ENCODE data around the gene DCLK2.

Gene DCLK2

GRCh38 chr4:150069353-150069752 lies 8.9 kb upstream of the DCLK2 start:
- no peak for DNase-seq (ENCODE audit: low read depth, low spot score)

GRCh38 chr4:150070464-150071170 lies 7.6 kb upstream of the DCLK2 start:
- DNase-seq (ENCODE audit: low read depth, low spot score) = no peak

GRCh38 chr4:150072471-150072870 lies 5.8 kb upstream of the DCLK2 start:
- no peak for DNase-seq (ENCODE audit: low read depth, low spot score)

GRCh38 chr4:150072906-150073714 lies 5.1 kb upstream of the DCLK2 start:
- DNase-seq (ENCODE audit: low read depth, low spot score) = no peak

- no peak for DNase-seq (ENCODE audit: low read depth, low spot score)
These were observed 4.2 kb upstream of the DCLK2 start for GRCh38 chr4:150074064-150074463.

GRCh38 chr4:150078579-150079080 lies 385 bp downstream of the DCLK2 start:
- DNase-seq (ENCODE audit: low read depth, low spot score) = no peak

DNA sequence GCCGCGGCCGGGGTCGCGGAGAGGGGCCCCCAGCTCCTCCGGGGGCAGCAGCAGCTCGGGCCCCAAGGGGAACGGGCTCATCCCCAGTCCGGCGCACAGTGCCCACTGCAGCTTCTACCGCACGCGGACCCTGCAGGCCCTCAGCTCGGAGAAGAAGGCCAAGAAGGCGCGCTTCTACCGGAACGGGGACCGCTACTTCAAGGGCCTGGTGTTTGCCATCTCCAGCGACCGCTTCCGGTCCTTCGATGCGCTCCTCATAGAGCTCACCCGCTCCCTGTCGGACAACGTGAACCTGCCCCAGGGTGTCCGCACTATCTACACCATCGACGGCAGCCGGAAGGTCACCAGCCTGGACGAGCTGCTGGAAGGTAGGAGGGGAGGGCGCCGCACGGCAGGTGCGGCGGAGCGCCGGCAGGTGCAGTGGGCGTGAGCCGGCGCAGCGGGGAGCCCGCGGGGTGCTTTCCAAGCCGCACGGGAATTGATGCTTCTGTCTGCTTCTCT lies 886 bp downstream of the DCLK2 start:
- DNase-seq (ENCODE audit: low read depth, low spot score) = no peak

DNA sequence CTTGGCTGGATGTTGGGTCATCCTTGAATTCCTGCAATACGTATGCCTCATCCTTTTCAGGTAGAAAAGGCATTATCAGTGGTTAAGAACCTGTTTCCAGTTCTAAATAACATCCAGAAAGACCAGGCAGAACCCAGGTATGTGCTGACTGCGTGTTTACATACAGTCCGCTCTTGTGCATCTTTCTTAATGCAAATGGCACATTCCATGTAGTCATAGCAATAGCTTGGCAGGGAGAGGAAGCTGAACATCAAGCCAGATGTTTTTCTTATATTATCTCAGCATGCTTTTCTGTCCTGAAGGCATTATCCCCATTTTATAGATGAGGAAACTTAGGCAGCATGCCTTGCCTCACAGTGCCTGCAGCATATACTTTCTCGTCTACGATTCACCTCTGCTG lies 2.1 kb downstream of the DCLK2 start:
- DNase-seq (ENCODE audit: low read depth, low spot score) = no peak

- DNase-seq (ENCODE audit: low read depth, low spot score) = no peak
These were observed 2.6 kb downstream of the DCLK2 start for GRCh38 chr4:150080875-150081274.

GRCh38 chr4:150082241-150082640 lies 4.0 kb downstream of the DCLK2 start:
- DNase-seq (ENCODE audit: low read depth, low spot score) = no peak

- no peak for DNase-seq (ENCODE audit: low read depth, low spot score)
These were observed 8.8 kb downstream of the DCLK2 start for GRCh38 chr4:150087006-150087405.

GRCh38 chr4:150089732-150090131 lies 11.5 kb downstream of the DCLK2 start:
- DNase-seq (ENCODE audit: low read depth, low spot score) = no peak

GRCh38 chr4:150090836-150091235 lies 12.6 kb downstream of the DCLK2 start:
- no peak for DNase-seq (ENCODE audit: low read depth, low spot score)

- DNase-seq (ENCODE audit: low read depth, low spot score) = no peak
These were observed 16.4 kb downstream of the DCLK2 start for GRCh38 chr4:150094676-150095075.

GRCh38 chr4:150096625-150097024 lies 18.4 kb downstream of the DCLK2 start:
- no peak for DNase-seq (ENCODE audit: low read depth, low spot score)

- DNase-seq (ENCODE audit: low read depth, low spot score) = no peak
These were observed 20.0 kb downstream of the DCLK2 start for GRCh38 chr4:150098214-150098613.

DNA sequence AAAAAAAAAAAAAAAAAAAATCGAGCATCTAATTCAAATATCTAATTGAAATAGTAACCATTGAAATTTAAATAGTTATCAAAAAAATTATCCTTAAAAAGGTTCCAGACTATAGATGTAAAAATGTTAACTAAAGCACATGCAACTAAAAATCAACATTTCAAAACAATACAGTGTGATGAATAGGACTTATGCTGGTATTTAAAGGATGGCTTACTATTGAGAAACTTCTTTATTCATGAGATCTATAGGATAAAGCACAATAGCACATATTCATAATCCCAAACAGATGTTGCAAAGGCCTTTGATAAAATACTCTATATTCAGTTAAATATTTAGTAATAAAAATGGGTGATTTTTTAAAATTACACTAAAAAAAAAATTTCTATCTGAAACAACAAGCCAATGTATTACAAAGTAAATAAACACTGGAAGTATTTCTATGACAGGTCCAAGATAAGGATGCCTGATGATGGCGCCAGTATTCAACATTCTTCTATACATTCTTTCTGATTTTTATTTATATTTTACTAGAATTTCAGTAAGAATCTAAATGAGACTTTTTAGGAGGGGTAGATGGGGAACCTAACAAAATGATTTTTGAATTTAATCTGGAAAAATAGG lies 26.3 kb downstream of the DCLK2 start:
- DNase-seq (ENCODE audit: low read depth, low spot score) = no peak

GRCh38 chr4:150106886-150107285 lies 28.6 kb downstream of the DCLK2 start:
- DNase-seq (ENCODE audit: low read depth, low spot score) = no peak

GRCh38 chr4:150108691-150109090 lies 30.4 kb downstream of the DCLK2 start:
- DNase-seq (ENCODE audit: low read depth, low spot score) = no peak

DNA sequence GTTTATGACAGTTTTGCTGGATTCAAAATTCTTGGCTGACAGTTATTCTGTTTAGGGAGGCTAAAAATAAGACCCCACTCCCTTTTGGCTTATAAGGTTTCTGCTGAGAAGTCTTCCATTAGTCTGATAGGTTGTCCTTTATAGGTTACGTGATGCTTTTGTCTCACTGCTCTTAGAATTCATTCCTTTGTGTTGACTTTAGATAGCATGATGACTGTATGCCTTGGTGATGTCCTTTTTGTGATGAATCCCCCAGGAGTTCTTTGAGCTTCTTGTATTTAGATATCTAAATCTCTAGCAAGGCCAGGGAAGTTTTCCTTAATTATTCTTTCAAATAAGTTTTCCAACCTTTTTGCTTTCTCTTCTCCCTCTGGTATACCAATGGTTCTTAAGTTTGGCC lies 36.4 kb downstream of the DCLK2 start:
- DNase-seq (ENCODE audit: low read depth, low spot score) = no peak

GRCh38 chr4:150115851-150116250 lies 37.6 kb downstream of the DCLK2 start:
- no peak for DNase-seq (ENCODE audit: low read depth, low spot score)

DNA sequence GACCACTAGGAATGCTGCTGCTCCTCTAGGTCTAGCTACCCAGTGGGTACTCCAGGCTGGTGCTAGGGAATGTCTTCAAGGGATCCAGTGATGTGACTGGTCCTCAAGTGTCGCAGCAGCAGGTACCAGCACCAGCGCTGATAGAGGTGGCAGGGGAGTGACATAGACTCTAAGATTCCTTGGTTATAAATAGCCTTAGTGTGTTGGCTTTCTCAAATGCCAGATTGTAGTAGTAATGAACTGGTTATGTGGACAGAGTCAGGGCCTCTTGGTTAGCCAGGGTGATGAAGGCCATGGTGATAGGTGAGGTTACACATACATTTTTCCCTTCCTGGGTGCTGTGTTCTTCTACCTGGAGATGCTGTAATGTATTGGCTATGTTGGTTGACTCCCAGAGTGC lies 38.3 kb downstream of the DCLK2 start:
- DNase-seq (ENCODE audit: low read depth, low spot score) = no peak

Data from activated CD4-positive, CD25-positive, alpha-beta regulatory T cell treated with anti-CD3 and anti-CD28 coated beads, Interleukin-2, amount 50 U/mL, for 16 hours (primary cell).